ENCODE data around the gene SF3B3. TPM values are rescaled to one million over a fixed set of nuclear protein-coding genes. Genes with fewer than 3 reads are reported as not detected.
A peak's percentile ranks its signal among the peaks of the same experiment; 100 is the strongest.

Gene SF3B3
- polyA plus RNA-seq, 1 of the 3 experiments (the other 2 are of a cell fraction) = 81.7 TPM

DNA sequence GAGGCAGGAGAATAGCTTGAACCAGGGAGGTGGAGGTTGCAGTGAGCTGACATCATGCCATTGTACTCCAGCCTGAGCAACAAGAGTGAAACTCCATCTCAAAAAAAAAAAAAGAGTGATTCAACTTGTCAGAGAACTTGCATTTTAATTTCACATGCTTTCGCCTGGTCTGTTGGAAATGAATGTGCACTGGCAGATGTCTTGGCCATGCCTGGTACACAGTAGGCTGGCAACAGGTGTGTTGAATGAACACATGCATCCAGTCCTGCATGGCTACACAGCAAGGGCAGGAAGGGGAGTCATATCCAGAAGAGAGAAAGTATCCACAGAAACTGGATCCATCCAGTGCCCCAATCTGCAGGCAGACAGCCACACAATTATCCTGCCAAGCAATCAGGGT lies 11.8 kb upstream of the SF3B3 start:
- no peak for TF ChIP-seq ELF1 (IDR thresholded peaks at IDR 0.05)
- peaks cover 57 to 58% of the 10 kb centered on the region in 2 experiments for H3K36me3 ChIP-seq (replicated peaks in 1 of 2; ENCODE audit: control insufficient read depth in 1 of 2, insufficient read depth in 2 of 2, low read length in 1 of 2)

DNA sequence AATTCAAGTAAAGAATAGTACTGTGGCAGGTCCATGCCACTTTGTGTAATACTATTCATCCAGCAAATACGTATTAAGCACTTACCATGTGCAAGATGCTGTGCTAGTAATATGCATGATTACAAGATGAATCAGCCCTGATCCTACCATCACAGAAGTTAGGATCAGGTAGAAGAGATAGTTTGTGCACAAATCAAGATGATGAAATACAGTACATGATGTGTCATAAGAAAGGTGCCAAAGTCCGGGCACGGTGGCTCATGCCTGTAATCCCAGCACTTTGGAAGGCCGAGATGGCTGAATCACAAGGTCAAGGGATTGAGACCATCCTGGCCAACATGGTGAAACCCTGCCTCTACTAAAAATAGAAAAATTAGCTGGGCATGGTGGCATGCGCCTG lies 11.2 kb upstream of the SF3B3 start:
- Histone ChIP-seq H3K4me2 (no peak overlapping the region), H3K4me1 (ENCODE audit: control insufficient read depth in 1 of 2, insufficient read depth in 2 of 2, low read depth in 1 of 2, low read length in 1 of 2) (no peaks in the 10 kb centered on the region), H3K9me2 (no peaks in the 10 kb centered on the region), H3K27ac (ENCODE audit: low read depth in 2 of 2, low read length in 1 of 2) (no peak overlapping the region), H3K27me3 (ENCODE audit: insufficient read depth) (no peaks in the 10 kb centered on the region), H3K36me3 (replicated peaks in 1 of 2; ENCODE audit: control insufficient read depth in 1 of 2, insufficient read depth in 2 of 2, low read length in 1 of 2) (peaks cover 55 to 59% of the 10 kb centered on the region in 2 experiments), H3K4me3 (ENCODE audit: low read depth in 2 of 2, low read length in 1 of 2) (no peak overlapping the region), H3K79me2 (ENCODE audit: insufficient read depth) (no peaks in the 10 kb centered on the region; the same call in 1 of the 2 replicates), H3K9me3 (no peaks in the 10 kb centered on the region), H4K20me1 (ENCODE audit: insufficient read depth) (no peaks in the 10 kb centered on the region), H2AFZ (ENCODE audit: low read depth) (no peak overlapping the region), H3K9ac (no peak overlapping the region), H3F3A (replicated peaks; ENCODE audit: insufficient read depth) (peaks cover 20% of the 10 kb centered on the region)
- 0 out of 2 replicates have a peak, but pooled peaks have one; percentile 9 for TF ChIP-seq JUND (IDR thresholded peaks at IDR 0.05)
- TF ChIP-seq RFX5 (IDR thresholded peaks at IDR 0.05; ENCODE audit: low read length) = no peak
- CTCF ChIA-PET = no interaction called here
- DNase-seq = no peak
- POLR2A ChIA-PET = no interaction called here
- 72% methylated on average over 5 of the region's 5 CpGs for WGBS (ENCODE audit: low lambda C conversion rate)

More for the DNA sequence above, 11.8 kb upstream of the SF3B3 start:
- no peak overlapping the region for H3K27ac ChIP-seq (ENCODE audit: low read depth in 2 of 2, low read length in 1 of 2)
- POLR2A ChIA-PET = no interaction called here
- no peaks in the 10 kb centered on the region for H3K4me1 ChIP-seq (ENCODE audit: control insufficient read depth in 1 of 2, insufficient read depth in 2 of 2, low read depth in 1 of 2, low read length in 1 of 2)
- H3K79me2 ChIP-seq (ENCODE audit: insufficient read depth) = no peaks in the 10 kb centered on the region
- CTCF ChIA-PET = no interaction called here
- no peaks in the 10 kb centered on the region for H3K9me3 ChIP-seq
- no peak overlapping the region for H2AFZ ChIP-seq (ENCODE audit: low read depth)
- peaks cover 20% of the 10 kb centered on the region for H3F3A ChIP-seq (replicated peaks; ENCODE audit: insufficient read depth)
- no peaks in the 10 kb centered on the region for H3K9me2 ChIP-seq
- H3K4me2 ChIP-seq = no peak overlapping the region
- H4K20me1 ChIP-seq (ENCODE audit: insufficient read depth) = no peaks in the 10 kb centered on the region
- no peaks in the 10 kb centered on the region for H3K27me3 ChIP-seq (ENCODE audit: insufficient read depth)
- 86% methylated on average over 1 of the region's 1 CpG for WGBS (ENCODE audit: low lambda C conversion rate)
- DNase-seq = no peak
- H3K4me3 ChIP-seq (ENCODE audit: low read depth in 2 of 2, low read length in 1 of 2) = no peak overlapping the region
- H3K9ac ChIP-seq = no peak overlapping the region

DNA sequence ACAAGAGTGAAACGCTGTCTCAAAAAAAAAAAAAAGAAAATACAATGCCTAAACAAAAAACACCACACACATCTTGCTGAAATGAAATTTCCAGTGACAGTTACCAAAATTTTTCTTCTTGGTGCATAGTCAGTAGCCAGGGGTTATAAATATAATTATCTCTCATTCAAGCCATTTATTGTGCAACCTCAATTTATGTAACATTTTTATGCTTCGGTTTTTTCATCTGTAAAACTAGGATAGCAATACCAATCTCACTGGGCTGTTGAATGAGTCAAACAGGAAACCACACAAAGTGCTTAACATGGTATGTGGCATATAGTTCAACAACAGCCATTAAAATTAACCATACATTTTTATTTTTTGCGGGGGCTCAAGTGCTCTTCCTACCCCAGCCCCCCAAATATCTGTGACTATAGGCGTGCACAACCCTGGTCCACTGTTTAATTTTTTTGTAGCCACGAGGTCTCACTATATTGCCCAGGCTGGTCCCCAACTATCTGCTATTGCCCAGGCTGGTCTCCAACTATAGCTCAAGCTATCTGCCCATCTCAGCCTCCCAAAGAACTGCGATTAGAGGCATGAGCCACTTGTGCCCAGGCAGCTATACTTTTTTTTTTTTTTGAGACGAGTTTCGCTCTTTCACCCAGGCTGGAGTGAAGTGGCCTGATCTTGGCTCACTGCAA lies 2.9 kb upstream of the SF3B3 start:
- H2AFZ ChIP-seq (ENCODE audit: low read depth) = no peak overlapping the region
- no peaks in the 10 kb centered on the region for H3K9me3 ChIP-seq
- no peaks in the 10 kb centered on the region for H3K27me3 ChIP-seq (ENCODE audit: insufficient read depth)
- H3K9ac ChIP-seq = no peak overlapping the region
- ChIA-PET POLR2A (no interaction called here), CTCF (no interaction called here)
- H3K36me3 ChIP-seq (replicated peaks in 1 of 2; ENCODE audit: control insufficient read depth in 1 of 2, insufficient read depth in 2 of 2, low read length in 1 of 2) = peaks cover 8 to 23% of the 10 kb centered on the region in 2 experiments
- peaks cover 61% of the 10 kb centered on the region for H3K79me2 ChIP-seq (ENCODE audit: insufficient read depth)
- H3K4me1 ChIP-seq (ENCODE audit: control insufficient read depth in 1 of 2, insufficient read depth in 2 of 2, low read depth in 1 of 2, low read length in 1 of 2) = peaks cover 6 to 10% of the 10 kb centered on the region in 2 experiments; a peak in 3 of 4 replicates
- no peaks in the 10 kb centered on the region; the same call in 1 of the 2 replicates for H4K20me1 ChIP-seq (ENCODE audit: insufficient read depth)
- no peaks in the 10 kb centered on the region for H3K9me2 ChIP-seq
- peak overlapping the region in 1 of 2 experiments; percentile 52; a peak in 2 of 4 replicates for H3K27ac ChIP-seq (ENCODE audit: low read depth in 2 of 2, low read length in 1 of 2)
- 67% methylated on average over 8 of the region's 8 CpGs for WGBS (ENCODE audit: low lambda C conversion rate)
- peak overlapping the region; percentile 57 for H3K4me2 ChIP-seq
- TF ChIP-seq RXRA (IDR thresholded peaks at IDR 0.05; ENCODE audit: borderline replicate concordance, low read depth) = no peak
- TF ChIP-seq FOSL2 (IDR thresholded peaks at IDR 0.05; ENCODE audit: borderline replicate concordance, low read depth) = peak; percentile 22; the same call in 1 of the 2 replicates
- DNase-seq = no peak
- no peak overlapping the region for H3K4me3 ChIP-seq (ENCODE audit: low read depth in 2 of 2, low read length in 1 of 2)
- peaks cover 23% of the 10 kb centered on the region for H3F3A ChIP-seq (replicated peaks; ENCODE audit: insufficient read depth)

All from SK-N-SH (cell line).